GM19328 (cell line): ENCODE measurements around the gene PRKCA.
"Not testable (repeated sequence)": the region's sequence is repeated elsewhere in the genome, so short reads cannot be mapped to it uniquely, and the experiment has no call there.

Experiments
- ATAC-seq: cut with Tn5 transposase; IDR thresholded peaks from one replicate; pipeline ENCODE4 v1.9.1; 2021; ENCODE audit warnings: mild to moderate bottlenecking, moderate library complexity; ENCODE audit not compliant: unreplicated experiment

Gene PRKCA

DNA sequence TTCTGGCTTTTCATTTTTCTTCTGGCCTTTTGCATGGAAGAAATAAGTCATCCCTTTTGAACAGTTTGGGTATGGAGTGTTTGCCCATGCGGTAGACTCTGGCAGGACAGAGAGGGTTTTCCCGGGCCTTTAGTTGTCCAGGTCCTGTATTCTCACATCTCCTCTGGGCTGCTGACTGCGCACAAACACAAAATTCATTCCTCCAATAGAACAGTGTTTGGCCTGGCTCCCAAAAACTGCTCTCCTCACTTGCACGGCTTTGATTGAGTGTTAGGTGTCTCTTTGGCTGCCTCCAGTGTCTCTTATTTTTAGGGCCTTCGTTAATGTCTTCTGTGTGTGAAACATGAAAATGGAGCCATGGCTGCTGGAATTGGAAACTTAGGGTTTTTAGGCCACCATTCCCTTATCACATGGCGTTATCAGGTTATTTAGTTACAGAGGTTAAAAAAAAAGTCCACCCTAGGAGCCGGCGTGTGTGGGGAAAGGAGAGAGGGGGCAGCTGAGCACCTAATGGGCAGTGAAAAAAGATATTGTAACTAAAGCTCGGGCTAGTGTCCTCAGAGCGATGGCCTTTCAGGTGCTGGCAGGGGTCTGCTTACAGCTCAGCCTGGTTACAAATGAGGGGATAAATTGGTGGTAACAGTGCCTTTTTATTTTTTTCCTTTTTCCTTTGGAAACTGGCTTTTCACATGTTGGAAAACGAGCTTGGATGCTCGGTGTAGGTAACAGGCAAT lies 47.3 kb downstream of the PRKCA start:
- no peak for ATAC-seq

DNA sequence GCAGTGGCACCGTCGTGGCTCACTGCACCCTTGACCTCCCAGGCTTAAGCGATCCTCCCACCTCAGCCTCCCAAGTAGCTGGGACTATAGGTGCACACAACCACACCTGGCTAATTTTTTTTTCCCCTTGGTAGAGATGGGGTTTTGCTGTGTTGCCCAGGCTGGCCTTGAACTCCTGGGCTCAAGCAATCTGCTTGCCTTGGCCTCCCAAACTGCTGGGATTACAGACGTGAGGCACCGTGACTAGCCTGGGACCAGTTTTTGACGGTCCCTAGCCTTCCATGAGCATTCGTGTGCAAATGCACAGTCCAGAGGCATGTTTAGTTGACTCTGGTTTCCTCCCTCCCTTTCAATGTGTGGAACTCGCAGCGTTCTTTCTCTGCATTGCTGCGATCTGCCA lies 48.2 kb downstream of the PRKCA start:
- ATAC-seq, result not testable (repeated sequence)

DNA sequence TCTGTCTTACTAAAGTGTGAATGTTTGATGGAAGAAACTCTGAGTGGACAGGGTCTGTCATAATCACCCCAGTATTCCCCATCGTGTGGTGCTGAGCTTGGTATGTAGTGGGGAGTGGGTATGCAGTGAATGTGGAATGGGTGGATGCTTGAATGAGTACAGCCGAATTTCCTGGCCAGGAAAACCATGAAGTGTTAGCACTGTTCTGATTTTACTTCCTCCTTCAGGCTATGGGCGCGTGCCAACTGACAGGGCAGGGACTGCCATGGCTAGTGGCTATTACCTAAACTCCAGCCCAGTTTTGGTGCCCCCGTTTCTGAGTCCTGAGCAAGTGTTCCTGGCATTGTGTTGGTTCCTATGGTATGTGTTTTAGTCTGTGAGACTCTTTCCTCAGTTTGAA lies 48.6 kb downstream of the PRKCA start:
- no peak for ATAC-seq

DNA sequence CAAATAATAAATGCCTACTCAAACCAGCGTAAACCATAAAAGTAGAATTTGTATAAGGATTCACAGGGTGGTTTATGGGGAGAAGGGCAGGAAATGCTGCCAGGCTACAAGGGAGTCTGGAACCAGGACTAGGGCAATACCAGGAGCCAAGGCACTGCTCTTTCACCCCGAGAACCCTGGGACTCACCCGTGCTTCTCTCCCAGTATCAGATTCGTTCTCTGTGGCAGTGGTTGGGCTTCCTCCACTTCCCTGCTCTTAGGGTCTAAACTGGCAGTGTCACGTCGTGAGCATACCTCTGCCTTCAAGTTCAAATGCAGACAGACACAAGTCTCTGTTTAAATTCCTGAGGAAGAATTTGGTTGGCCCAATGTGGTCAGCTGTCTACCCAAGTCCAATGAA lies 49.3 kb downstream of the PRKCA start:
- no peak for ATAC-seq

DNA sequence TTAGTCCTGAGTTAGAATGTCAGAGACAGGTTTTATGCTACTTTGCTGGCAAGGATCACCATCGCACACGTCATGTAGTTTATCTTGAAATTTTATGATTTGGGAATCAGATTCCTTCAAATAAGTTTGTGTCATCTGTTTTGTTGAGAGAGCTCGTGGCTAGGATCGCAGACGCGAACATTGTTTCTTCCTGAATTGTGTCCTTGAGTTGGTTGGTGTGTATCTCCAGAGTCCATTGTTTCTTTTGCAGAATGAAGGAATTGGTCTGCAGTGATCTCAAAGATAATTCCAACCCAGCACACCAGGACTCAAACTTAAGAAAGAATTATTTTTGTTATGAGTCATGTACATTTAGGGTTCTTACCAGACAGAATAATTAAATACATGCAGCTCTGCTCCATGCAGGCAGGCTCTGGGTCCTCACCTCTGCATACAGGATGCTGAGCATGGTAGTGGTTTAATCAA lies 51.6 kb downstream of the PRKCA start:
- no peak for ATAC-seq

DNA sequence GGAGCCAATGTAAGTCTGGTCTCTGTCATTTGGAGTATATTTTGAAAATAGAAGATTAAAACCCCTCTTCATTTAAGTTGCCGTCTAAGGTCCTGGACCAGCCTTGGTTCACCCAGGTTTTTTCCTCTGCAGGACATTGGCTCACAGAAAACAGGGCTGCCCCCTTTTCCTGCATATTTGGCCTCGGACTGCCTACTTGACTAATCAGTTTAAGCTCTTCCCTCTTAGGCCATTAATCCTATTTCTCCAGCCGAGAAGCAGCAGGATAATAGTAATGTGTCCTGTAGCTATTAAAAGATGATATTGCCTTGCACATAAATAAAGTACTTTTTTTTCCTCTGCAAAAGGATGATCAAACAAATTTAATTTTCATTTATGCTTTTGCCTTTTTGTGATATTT lies 52.1 kb downstream of the PRKCA start:
- ATAC-seq, result no peak

DNA sequence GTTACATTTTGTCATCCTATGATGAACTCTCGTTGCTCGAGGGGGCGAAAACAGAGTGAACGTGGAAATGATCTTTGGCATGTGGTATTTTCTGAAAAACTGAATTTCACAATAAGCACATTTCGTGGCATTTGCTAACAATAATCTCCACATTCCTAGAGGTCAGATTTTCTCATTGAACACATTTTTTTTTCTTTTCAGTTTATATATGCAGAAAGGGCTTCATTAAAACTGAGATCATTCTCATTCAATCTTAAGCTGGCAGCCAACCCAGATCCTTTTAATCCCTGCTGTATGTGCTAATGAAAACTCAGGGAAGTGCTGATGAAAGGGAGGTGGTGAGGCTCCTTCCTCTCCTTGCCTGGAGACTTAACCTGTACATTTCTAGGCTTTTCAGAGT lies 52.6 kb downstream of the PRKCA start:
- no peak for ATAC-seq

DNA sequence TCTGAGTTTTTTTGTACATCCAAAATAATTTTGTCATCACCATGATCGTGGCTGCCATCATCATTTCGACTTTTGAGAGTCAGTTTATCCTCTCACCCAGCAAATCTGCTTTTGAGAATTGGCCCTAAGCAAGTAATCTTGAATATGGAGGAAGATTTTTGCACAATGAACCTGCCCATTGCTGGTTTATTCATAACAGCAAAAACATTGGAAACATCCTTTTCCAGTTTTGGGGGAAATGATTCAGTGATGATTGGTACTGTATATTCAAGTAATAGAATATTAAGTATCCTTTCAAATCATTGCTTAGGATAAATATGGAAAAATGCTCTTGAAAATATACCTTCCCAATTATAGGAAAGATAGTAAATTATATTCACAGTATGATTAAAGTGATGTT lies 53.1 kb downstream of the PRKCA start:
- no peak for ATAC-seq

DNA sequence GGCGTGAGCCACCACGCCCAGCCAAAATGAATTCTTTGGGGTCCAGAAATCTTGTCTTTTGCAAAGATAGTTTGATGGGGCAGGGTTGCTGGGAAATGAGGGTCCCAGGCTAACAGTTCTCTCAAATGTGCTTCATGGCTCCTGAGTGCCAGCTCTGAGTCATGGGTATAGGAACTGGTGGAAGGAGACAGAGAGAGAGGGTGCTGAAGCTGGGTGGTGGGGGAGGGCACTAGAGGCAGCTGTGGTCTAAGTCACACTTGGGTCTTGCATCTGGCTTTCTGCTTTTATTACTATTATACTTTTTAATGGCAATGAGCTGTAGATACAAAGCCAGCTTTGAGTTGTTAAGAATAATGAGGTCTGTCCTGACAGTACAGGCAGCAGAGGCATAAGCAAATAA lies 54.6 kb downstream of the PRKCA start:
- ATAC-seq, result no peak

DNA sequence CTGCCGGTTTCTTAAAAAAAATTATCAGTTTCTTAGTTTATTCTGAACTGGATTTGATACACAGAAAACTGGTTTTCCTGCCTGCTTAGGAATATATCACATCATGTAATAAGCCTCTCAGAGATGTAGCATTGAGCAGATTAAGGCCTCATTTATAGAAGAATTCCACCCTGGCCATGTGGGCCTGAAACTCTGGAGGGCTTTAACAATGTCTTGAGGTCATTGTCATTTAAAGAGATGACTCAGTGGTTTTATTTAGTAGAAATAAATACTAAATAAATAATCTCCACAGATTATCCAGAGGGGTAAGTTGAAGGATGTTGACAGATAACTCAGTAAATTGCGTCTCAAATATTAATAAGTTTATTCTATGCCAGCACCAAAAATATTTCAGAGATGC lies 56.9 kb downstream of the PRKCA start:
- no peak for ATAC-seq

DNA sequence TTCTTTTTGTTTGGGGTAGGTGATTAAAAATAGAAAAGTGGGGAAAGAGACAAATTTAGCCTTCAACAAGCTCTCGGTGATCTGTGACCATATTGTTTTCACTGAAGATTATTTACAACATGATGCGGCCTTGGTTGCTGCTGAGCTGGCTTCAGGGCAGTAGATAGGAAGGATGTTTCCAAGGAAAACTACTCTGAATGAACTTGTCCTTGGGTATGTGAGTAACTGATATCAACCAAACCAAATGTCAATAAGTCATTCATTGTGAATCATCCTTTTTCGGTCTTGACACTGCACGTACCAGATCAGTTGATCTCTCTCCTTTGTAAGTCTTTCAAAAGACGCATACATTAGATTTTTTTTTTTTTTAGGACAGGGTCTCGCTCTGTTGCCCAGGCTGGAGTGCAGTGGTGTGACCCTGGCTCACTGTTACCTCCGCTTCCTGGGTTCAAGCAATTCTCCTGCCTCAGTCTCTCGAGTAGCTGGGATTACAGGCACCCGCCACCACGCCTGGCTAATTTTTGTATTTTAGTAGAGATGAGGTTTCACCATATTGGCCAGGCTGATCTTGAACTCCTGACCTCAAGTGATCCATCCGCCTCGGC lies 58.6 kb downstream of the PRKCA start:
- not testable (repeated sequence) for ATAC-seq

DNA sequence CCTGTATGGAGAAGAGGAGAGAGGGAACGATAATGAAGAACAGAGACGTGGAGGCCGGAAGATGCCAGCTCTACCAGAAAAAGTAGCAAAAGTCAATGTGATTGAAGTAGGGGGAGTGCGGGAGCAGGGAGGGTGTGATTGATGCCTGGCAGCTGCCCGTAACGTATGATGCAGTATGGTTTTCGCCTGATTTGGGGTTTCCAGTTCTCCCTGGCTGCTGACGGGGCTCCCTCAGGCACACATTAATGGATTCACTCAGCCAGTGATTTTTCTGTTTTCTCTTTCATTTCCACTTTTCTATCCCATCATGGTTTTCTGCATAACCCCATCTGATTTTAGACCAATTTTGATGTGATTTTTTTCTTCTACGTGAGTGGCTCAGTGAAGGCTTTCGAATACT lies 62.1 kb downstream of the PRKCA start:
- no peak for ATAC-seq

DNA sequence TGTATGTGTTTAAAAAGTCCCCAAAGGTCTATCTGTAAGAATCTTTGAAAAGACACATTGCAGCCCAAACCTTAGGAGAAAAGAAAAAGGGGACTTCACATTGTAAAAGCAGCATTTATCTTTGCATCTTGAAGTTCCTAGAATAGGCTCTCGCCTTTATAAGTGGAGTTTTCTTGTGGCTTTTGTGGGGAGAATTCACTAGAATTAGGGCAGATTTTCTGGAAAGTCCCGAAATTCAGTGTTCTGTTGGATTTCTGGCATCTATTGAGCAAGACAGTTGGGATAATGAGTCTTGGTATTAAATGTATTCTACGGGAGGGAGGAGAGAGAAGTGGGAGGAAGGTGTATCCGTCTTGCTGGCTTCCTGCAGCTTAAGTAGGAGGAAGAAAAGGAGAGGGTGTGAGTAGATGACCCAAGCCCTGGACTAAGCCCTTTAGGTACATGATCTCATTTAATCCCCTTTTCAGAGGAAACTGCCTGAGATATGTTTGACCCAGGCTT lies 62.6 kb downstream of the PRKCA start:
- ATAC-seq, result no peak

DNA sequence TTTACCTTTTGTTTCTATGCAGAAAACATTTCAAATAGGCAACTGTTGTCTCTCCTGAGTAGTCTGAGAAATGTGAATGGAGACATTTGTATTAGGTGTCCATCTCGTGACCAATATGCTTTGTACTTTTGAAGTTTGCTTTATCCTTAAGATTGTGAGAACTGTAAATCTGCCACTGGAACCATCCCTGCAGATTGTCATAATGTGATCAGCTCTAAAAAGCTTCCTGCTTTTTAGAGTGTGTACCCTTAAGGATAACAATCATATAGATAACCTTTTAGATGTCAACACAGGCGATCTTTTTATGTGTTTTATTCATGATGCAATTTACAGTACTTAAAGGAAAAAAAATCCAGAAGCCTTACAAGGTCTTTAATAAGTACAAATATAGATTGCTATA lies 63.5 kb downstream of the PRKCA start:
- ATAC-seq, result no peak

DNA sequence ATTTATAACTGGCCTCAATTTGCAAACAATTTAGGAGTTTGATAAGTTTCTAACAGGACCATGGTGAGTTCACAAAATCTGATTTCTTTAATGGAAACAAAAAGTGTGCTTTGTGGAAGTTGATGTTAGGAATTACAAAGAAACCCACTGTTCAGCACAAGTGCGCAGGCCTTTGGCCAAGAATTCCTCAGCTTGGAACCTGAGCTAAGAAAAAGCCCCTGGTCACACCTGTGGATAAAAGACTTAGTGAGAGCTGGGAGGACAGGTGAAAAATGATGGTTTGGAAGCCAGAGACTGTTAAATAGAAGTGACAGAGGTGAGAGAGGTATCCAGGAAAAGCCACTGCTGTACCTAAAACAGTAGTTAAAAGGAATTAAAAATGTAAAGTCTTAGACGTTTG lies 64.7 kb downstream of the PRKCA start:
- ATAC-seq, result no peak

DNA sequence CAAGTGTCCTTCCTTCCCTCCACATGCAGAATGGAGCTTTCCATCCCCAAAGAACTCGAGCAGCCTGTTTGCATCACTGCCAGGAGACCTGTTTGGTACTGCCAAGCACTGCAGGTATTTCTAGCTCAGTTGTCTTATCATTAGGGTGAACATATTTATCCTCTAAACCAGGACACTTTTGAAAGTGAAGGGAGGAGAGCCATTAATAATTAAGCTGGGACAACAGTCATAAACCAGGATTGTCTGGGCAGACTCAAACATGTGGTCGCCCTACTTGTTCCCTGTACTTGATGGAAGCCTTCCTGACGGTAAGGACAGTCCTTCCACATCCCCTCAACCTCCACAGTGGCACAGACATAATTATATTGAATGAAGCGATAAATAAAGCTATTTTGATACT lies 67.4 kb downstream of the PRKCA start:
- ATAC-seq, result no peak

DNA sequence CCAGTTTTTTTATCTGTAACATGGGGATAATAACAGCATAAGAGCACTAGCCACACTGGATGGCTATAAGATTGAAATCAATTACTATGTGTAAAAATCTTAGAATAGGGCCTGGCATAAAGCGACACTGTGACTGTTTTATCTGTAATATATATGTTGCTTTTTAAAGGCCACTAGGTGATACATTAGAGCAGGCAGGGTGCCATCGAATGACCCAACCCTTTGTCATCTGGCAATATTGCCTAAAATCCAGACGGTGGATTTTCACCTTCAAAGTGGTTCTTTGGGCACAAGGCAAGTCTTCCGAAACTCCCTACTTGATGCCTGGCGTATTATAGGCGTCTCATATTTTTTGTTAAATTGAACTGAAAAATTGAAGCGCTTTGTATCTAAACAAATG lies 69.1 kb downstream of the PRKCA start:
- no peak for ATAC-seq

DNA sequence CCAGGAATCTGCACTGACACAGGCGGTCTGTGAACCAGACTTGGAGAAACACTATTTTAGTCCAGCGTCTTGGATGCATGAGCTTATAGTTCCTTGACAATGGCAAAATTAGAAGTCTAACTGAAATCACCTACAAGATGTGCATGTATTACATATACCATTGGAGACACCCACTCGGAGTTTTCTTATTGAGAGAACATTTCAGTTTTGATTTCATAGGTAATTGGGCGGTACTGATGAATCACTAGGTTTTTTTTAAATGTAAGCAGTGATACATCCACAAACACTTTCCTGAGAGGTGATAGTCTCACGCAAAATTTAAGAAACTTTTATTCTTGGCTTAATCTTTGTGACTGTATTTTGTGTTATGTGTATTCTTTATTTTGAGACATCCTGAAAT lies 69.8 kb downstream of the PRKCA start:
- no peak for ATAC-seq

DNA sequence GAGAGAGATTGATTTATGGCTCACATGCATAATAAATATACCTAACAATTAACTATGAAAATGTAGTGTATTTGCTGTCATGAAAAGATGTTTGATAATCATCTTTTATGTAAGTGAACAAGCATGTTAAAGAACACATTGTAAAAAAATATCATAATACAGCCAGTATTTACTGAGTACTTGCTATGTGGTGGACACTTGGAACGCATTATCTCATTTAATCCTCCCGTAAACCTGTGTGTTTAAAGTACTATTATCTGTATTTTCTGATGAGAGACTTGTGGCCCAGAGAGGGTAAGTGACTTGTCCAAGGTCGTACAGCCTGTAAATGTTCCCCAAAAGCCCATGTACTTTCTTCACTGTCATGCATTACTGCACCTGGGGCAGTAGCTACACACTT lies 70.7 kb downstream of the PRKCA start:
- no peak for ATAC-seq

DNA sequence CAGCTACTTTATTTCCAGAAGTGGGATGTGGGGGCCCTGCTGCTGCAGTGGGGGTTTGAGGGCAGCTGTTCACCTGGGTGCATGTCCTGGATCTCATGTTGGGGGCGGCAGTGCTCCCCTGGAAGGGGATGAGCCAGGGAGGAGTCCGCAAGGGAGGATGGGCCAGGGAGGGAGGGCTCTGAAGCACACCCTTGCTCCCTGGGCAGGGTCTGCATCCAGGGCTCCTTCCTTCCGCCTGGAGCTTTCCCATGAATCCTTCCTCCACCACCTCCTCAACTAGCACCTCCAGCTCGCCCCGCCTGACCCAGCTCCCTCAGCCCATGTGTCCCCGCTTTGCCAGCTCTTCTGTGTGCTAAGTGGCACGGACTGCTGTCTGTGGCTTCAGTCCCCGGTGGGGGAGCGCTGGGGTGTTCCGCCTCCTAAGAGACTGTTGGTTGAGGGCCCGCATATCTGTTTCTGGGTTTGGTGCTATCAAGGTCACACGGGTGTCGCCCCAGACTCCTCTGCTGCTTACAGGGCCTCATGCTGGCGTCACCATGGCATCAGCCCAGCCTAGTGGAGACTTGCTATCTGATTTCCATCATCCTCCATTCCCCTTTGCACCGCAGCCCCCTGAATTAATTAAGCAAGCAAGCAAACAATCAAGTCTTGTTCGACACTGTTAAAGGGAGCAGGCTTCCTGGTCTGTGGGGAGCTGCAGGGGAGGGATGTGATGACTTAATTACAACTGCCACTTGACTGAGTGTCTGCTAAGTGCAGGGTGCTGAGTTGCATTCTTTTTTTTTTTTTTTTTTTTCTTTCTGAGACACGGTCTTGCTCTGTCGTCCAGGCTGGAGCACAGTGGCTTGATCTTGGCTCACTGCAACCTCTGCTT lies 71.8 kb downstream of the PRKCA start:
- ATAC-seq, result no peak

DNA sequence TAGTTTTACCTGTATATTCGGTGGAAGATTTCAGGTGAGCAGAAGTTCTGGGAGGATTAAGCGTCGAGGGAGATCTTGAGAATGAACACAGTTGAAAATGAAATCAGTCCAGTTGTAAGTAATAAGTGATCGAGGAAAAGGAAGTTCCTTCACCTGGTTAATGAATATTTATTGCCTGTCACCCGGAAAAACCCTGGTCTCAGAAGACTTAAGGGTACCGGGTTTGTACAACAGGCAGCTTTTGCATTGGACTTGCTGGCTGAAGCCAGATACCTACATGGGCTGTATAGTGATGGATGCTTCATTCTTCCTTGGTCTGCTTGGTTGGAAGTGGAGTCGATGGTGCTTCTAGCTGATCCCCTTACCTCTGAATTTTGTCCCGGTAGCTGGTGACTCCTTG lies 72.7 kb downstream of the PRKCA start:
- no peak for ATAC-seq

DNA sequence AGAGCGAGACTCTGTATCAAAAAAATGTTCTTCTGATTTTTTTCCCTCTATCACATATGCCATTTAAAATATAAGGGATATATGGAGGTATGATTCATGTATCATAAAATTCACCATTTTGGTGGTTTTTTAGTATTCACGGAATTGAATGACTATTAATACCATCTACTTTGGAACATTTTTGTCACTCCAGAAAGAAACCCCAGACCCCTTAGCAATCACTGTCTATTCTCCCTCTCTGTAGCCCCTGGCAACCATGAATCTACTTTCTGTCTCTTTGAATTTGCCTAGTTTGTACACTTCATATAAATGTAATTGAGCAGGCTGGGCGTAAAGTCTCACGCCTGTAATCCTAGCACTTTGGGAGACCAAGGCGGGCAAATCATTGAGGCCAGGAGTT lies 75.9 kb downstream of the PRKCA start:
- ATAC-seq, result no peak
